Panc1 (cell line): ENCODE data around the gene YWHAG. TPM values are rescaled to one million over a fixed set of nuclear protein-coding genes. Genes with fewer than 3 reads are reported as not detected.

Experiments
- ATAC-seq: fragments of 200-7000 bp; cut with Tn5 transposase; 2 replicates; pipeline ENCODE4 v1.9.1; 2020; ENCODE audit warnings: mild to moderate bottlenecking, moderate library complexity
- BruUV-seq: library from RNA; stranded (reverse); fragments of 400-500 nt; replicated peaks from 2 replicates; lab custom pipeline; 2021; lab: Mats Ljungman, UMichigan
- CTCF ChIA-PET: fragments of 300-600 bp; sonication (Branson Sonifier 250); formaldehyde crosslinking; loops from one replicate; lab custom pipeline; 2022; ENCODE audit warnings: antibody characterized with exemption; lab: Charles Lee
- POLR2A ChIA-PET: fragments of 300-600 bp; sonication (Branson Sonifier 250); formaldehyde crosslinking; loops from one replicate; lab custom pipeline; 2022; ENCODE audit warnings: antibody characterized with exemption; lab: Charles Lee
- DNase-seq: peaks from one replicate; pipeline ENCODE4 v3.0.0-alpha.2; 2010; ENCODE audit warnings: low read depth, low spot score
- H3K27ac ChIP-seq: 2 replicates; pipeline ENCODE4 v1.5.1; 2011; ENCODE audit warnings: mild to moderate bottlenecking, low read length, inconsistent platforms
- H3K27me3 ChIP-seq: fragments of 200-500 bp; sonication (Bioruptor generic); 2 replicates; pipeline ENCODE4 v1.6.0; 2014; ENCODE audit warnings: low read length, inconsistent platforms; ENCODE audit not compliant: control insufficient read depth, insufficient read depth
- H3K36me3 ChIP-seq: fragments of 200-500 bp; sonication (Bioruptor generic); 2 replicates; pipeline ENCODE4 v1.5.1; 2014; ENCODE audit warnings: inconsistent platforms, mild to moderate bottlenecking, low read length, moderate library complexity; ENCODE audit not compliant: control insufficient read depth, insufficient read depth
- H3K4me1 ChIP-seq: 2 replicates; pipeline ENCODE4 v1.5.1; 2011; ENCODE audit warnings: inconsistent platforms, mild to moderate bottlenecking, low read length, moderate library complexity; ENCODE audit not compliant: control insufficient read depth, insufficient read depth
- H3K4me3 ChIP-seq, 2 experiments: 2 replicates each; pipeline ENCODE4 v1.5.1; 2011 to 2012; ENCODE audit warnings: low read depth in 2 of 2, low read length in 2 of 2, mild to moderate bottlenecking in 2 of 2, inconsistent platforms in 1 of 2, moderate library complexity in 1 of 2
- H3K9me3 ChIP-seq: fragments of 200-500 bp; sonication (Bioruptor generic); 2 replicates; pipeline ENCODE4 v1.5.1; 2014; ENCODE audit warnings: low read depth, mild to moderate bottlenecking, inconsistent platforms, low read length, moderate library complexity; ENCODE audit not compliant: control insufficient read depth, insufficient read depth
- POLR2AphosphoS5 ChIP-seq: IDR thresholded peaks from 2 replicates; pipeline ENCODE4 v1.6.1; 2012; ENCODE audit warnings: mild to moderate bottlenecking, low read depth, low read length, moderate library complexity
- SIN3A ChIP-seq: IDR thresholded peaks from 2 replicates; pipeline ENCODE4 v1.6.1; 2012; ENCODE audit warnings: low read depth, mild to moderate bottlenecking, low read length, moderate library complexity, borderline replicate concordance; ENCODE audit not compliant: insufficient read depth
- TCF7L2 ChIP-seq: IDR thresholded peaks from 2 replicates; pipeline ENCODE4 v1.6.1; 2011; ENCODE audit warnings: mild to moderate bottlenecking, low read depth, low read length, inconsistent platforms
- in situ Hi-C: cut with HindIII; loops from 2 replicates; pipeline ENCODE4 v1.10.0; 2016; ENCODE audit warnings: low sequenced_read_pairs, low pct_unique_long_range_greater_than_20kb
- intact Hi-C: fragments of 100-400 bp; cut with micrococcal nuclease; formaldehyde crosslinking; loops from one replicate; pipeline ENCODE4 v1.10.0; 2022; ENCODE audit not compliant: unreplicated experiment
- total RNA-seq: library from RNA; stranded (reverse); gene quantifications from one replicate; pipeline ENCODE4 v1.2.1, GENCODE V29; 2021; ENCODE audit not compliant: unreplicated experiment
- TF ChIP-seq, protein P1 (sequence below), 2 experiments: IDR thresholded peaks; 2 replicates each; pipeline ENCODE4 v1.6.1; 2011 to 2012; ENCODE audit warnings: low read depth in 2 of 2, control low read depth in 1 of 2, low read length in 1 of 2, mild to moderate bottlenecking in 1 of 2, moderate library complexity in 1 of 2; ENCODE audit not compliant: insufficient read depth in 1 of 2
- TF ChIP-seq, protein P2 (sequence below): fragments of 450-650 bp; IDR thresholded peaks from 2 replicates; pipeline ENCODE4 v1.5.1; 2017; ENCODE audit warnings: mild to moderate bottlenecking

YWHAG gene
- total RNA-seq, 1 experiment from 2014 or later: 210 TPM

DNA sequence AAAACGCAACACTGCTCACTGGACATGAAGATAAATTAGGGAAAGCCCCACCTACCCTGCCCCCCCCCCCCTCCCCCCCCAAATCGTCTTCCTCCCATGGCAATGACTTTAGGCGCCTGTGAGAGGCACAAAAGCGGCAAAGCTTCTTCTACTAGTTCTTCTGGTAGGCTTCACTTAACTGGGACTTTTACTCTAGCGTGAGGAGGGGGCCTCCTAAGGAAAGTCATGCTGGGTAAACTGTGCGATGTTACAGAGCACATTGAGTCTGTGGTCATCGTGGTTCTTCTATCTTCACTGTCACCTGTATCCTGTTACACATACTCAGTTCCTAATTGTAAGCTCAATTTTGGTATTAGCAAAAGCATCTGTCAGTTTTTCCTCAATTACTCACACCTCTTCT lies 31.2 kb downstream of the YWHAG start:
- ATAC-seq (no peak), DNase-seq (no peak)
- intact Hi-C loops: no loop called here
- Histone ChIP-seq H3K27me3 (no peaks in the 10 kb centered on the region), H3K27ac (no peak overlapping the region), H3K4me3 (no peak overlapping the region), H3K4me1 (peaks cover 15% of the 10 kb centered on the region), H3K36me3 (peaks cover 36% of the 10 kb centered on the region), H3K9me3 (no peaks in the 10 kb centered on the region)
- BruUV-seq: no TSS peak
- TF ChIP-seq TCF7L2 (no peak), SIN3A (no peak), POLR2AphosphoS5 (no peak)
- TF ChIP-seq, protein P1, sequence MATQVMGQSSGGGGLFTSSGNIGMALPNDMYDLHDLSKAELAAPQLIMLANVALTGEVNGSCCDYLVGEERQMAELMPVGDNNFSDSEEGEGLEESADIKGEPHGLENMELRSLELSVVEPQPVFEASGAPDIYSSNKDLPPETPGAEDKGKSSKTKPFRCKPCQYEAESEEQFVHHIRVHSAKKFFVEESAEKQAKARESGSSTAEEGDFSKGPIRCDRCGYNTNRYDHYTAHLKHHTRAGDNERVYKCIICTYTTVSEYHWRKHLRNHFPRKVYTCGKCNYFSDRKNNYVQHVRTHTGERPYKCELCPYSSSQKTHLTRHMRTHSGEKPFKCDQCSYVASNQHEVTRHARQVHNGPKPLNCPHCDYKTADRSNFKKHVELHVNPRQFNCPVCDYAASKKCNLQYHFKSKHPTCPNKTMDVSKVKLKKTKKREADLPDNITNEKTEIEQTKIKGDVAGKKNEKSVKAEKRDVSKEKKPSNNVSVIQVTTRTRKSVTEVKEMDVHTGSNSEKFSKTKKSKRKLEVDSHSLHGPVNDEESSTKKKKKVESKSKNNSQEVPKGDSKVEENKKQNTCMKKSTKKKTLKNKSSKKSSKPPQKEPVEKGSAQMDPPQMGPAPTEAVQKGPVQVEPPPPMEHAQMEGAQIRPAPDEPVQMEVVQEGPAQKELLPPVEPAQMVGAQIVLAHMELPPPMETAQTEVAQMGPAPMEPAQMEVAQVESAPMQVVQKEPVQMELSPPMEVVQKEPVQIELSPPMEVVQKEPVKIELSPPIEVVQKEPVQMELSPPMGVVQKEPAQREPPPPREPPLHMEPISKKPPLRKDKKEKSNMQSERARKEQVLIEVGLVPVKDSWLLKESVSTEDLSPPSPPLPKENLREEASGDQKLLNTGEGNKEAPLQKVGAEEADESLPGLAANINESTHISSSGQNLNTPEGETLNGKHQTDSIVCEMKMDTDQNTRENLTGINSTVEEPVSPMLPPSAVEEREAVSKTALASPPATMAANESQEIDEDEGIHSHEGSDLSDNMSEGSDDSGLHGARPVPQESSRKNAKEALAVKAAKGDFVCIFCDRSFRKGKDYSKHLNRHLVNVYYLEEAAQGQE (IDR thresholded peaks at IDR 0.05; ENCODE audit: insufficient read depth in 1 of 2, low read depth in 2 of 2, low read length in 1 of 2): no peak
- TF ChIP-seq, protein P2, sequence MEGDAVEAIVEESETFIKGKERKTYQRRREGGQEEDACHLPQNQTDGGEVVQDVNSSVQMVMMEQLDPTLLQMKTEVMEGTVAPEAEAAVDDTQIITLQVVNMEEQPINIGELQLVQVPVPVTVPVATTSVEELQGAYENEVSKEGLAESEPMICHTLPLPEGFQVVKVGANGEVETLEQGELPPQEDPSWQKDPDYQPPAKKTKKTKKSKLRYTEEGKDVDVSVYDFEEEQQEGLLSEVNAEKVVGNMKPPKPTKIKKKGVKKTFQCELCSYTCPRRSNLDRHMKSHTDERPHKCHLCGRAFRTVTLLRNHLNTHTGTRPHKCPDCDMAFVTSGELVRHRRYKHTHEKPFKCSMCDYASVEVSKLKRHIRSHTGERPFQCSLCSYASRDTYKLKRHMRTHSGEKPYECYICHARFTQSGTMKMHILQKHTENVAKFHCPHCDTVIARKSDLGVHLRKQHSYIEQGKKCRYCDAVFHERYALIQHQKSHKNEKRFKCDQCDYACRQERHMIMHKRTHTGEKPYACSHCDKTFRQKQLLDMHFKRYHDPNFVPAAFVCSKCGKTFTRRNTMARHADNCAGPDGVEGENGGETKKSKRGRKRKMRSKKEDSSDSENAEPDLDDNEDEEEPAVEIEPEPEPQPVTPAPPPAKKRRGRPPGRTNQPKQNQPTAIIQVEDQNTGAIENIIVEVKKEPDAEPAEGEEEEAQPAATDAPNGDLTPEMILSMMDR: no peak
- POLR2A ChIA-PET: no interaction called here
- in situ Hi-C loops: no loop called here
- CTCF ChIA-PET: no interaction called here

DNA sequence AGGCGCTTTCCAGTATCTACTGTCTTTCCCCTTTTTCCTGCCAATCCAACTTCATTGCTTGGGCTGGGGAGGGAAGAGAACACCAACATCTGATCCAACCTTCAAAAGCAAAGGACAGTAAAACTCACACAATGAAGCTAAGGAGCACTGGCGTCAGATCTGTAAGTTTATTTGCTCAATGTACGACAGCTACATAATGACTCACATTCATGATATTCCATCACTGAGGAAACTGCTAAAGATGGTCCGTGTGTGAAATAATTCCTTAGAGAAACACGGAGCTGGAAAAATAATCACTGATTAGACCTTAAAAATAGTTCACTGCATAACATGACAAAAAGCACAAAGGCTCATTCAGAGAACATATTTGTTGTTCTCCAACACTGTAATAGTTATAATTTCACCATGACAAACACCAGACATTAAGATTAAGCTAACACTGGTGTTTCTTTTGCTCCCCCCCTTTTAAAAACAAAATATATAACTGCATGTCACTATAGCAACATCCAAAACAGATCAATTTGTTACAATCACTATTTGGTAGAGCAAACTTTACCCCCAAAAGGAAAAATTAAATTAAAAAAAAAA lies 32.1 kb downstream of the YWHAG start:
- no peak overlapping the region for H3K27ac ChIP-seq
- peaks cover 34% of the 10 kb centered on the region for H3K36me3 ChIP-seq
- TF ChIP-seq, protein P2: no peak
- TF ChIP-seq POLR2AphosphoS5 (no peak), SIN3A (no peak), TCF7L2 (no peak)
- TF ChIP-seq, protein P1 (IDR thresholded peaks at IDR 0.05; ENCODE audit: insufficient read depth in 1 of 2, low read depth in 2 of 2, low read length in 1 of 2): no peak
- H3K9me3 ChIP-seq: no peaks in the 10 kb centered on the region
- intact Hi-C loops: no loop called here
- ChIA-PET POLR2A (no interaction called here), CTCF (interaction anchor here (0.7 kb wide), 1 partner anchor 51 kb away, joined by 5 read pairs; no protein-coding TSS in a partner anchor)
- no peaks in the 10 kb centered on the region for H3K27me3 ChIP-seq
- in situ Hi-C loops: no loop called here
- no TSS peak for BruUV-seq
- ATAC-seq (no peak), DNase-seq (no peak)
- peaks cover 11% of the 10 kb centered on the region for H3K4me1 ChIP-seq
- no peak overlapping the region for H3K4me3 ChIP-seq
